OCI-LY1 (cell line): Measurements from ENCODE around the gene DPP7.

Experiments
- H2AFZ ChIP-seq: fragments of 200-600 bp; sonication (generic), shearing (Covaris generic); 2 replicates; pipeline ENCODE4 v1.6.0; 2014; ENCODE audit warnings: antibody characterized with exemption, mild to moderate bottlenecking, low read length
- H3F3A ChIP-seq: fragments of 200-600 bp; sonication (generic), shearing (Covaris generic); 2 replicates; pipeline ENCODE4 v1.6.0; 2014; ENCODE audit warnings: mild to moderate bottlenecking, antibody characterized with exemption, low read length, moderate library complexity; ENCODE audit not compliant: insufficient read depth
- H3K27ac ChIP-seq: fragments of 200-600 bp; sonication (generic); 2 replicates; pipeline ENCODE4 v1.5.1; 2014; ENCODE audit warnings: low read length, mixed run types, mild to moderate bottlenecking, low read depth; ENCODE audit not compliant: poor library complexity, severe bottlenecking
- H3K27me3 ChIP-seq: fragments of 200-600 bp; sonication (generic); 2 replicates; pipeline ENCODE4 v1.6.0; 2014; ENCODE audit warnings: antibody characterized with exemption, mild to moderate bottlenecking, low read length, moderate library complexity; ENCODE audit not compliant: insufficient read depth
- H3K36me3 ChIP-seq: fragments of 200-600 bp; sonication (generic); 2 replicates; pipeline ENCODE4 v1.6.1; 2014; ENCODE audit warnings: mild to moderate bottlenecking, antibody characterized with exemption, low read length, moderate library complexity, mixed read lengths; ENCODE audit not compliant: insufficient read depth
- H3K4me1 ChIP-seq: fragments of 200-600 bp; sonication (generic); 2 replicates; pipeline ENCODE4 v1.5.1; 2014; ENCODE audit warnings: mild to moderate bottlenecking, low read length, moderate library complexity; ENCODE audit not compliant: insufficient read depth, severe bottlenecking
- H3K4me2 ChIP-seq: fragments of 200-600 bp; sonication (generic), shearing (Covaris generic); 2 replicates; pipeline ENCODE4 v1.6.1; 2014; ENCODE audit warnings: low read length
- H3K4me3 ChIP-seq: fragments of 200-600 bp; sonication (generic); 2 replicates; pipeline ENCODE4 v1.5.1; 2014; ENCODE audit warnings: low read length, low read depth, mild to moderate bottlenecking, mixed read lengths; ENCODE audit not compliant: poor library complexity, severe bottlenecking
- H3K79me2 ChIP-seq: fragments of 200-600 bp; shearing (Covaris generic); 2 replicates; pipeline ENCODE4 v1.6.1; 2016; ENCODE audit warnings: mixed run types, low read length, mixed read lengths; ENCODE audit not compliant: insufficient read depth
- H3K9ac ChIP-seq: fragments of 200-600 bp; sonication (generic), shearing (Covaris generic); 2 replicates; pipeline ENCODE4 v1.6.1; 2014; ENCODE audit warnings: mild to moderate bottlenecking, low read length, mixed read lengths
- H3K9me2 ChIP-seq: fragments of 200-600 bp; sonication (generic), shearing (Covaris generic); 2 replicates; pipeline ENCODE4 v1.6.1; 2014; ENCODE audit warnings: low read depth, mild to moderate bottlenecking, low read length, mixed read lengths
- H3K9me3 ChIP-seq: fragments of 200-600 bp; shearing (Covaris generic); 2 replicates; pipeline ENCODE4 v1.6.1; 2014; ENCODE audit warnings: low read length, mixed read lengths
- H4K20me1 ChIP-seq: fragments of 200-600 bp; sonication (generic), shearing (Covaris generic); 2 replicates; pipeline ENCODE4 v1.6.0; 2016; ENCODE audit warnings: mild to moderate bottlenecking, low read length; ENCODE audit not compliant: insufficient read depth
- CTCF ChIP-seq: fragments of 200-600 bp; sonication (generic), shearing (Covaris generic); IDR thresholded peaks from 2 replicates; pipeline ENCODE4 v1.5.1; 2017; ENCODE audit warnings: mild to moderate bottlenecking, antibody characterized with exemption, low read length, moderate library complexity, mixed read lengths
- EZH2 ChIP-seq: fragments of 200-600 bp; sonication (generic), shearing (Covaris generic); IDR thresholded peaks from 2 replicates; pipeline ENCODE4 v1.8.0; 2017; ENCODE audit warnings: borderline replicate concordance, mixed run types, mild to moderate bottlenecking, antibody characterized with exemption, low read length, moderate library complexity, mixed read lengths

The DPP7 gene

GRCh38 chr9:137147091-137147792 lies 32.7 kb upstream of the DPP7 start:
- Histone ChIP-seq H3K9me2 (no peaks in the 10 kb centered on the region), H2AFZ (no peak overlapping the region), H3K9me3 (no peaks in the 10 kb centered on the region), H3K4me3 (no peak overlapping the region), H3K4me1 (no peaks in the 10 kb centered on the region), H3K79me2 (no peaks in the 10 kb centered on the region), H3K27me3 (no peaks in the 10 kb centered on the region), H3F3A (peaks cover 6% of the 10 kb centered on the region), H3K9ac (no peak overlapping the region), H3K4me2 (no peak overlapping the region), H3K27ac (no peak overlapping the region), H4K20me1 (no peaks in the 10 kb centered on the region), H3K36me3 (no peaks in the 10 kb centered on the region)
- TF ChIP-seq EZH2, result no peak

- TF ChIP-seq CTCF (no peak), EZH2 (no peak)
- no peak overlapping the region for H3K4me3 ChIP-seq
- no peaks in the 10 kb centered on the region for H3K9me2 ChIP-seq
- H2AFZ ChIP-seq, result no peak overlapping the region
- H3K27ac ChIP-seq, result no peak overlapping the region
- H3F3A ChIP-seq, result peaks cover 6% of the 10 kb centered on the region
- H3K36me3 ChIP-seq, result no peaks in the 10 kb centered on the region
- no peak overlapping the region for H3K4me2 ChIP-seq
- no peaks in the 10 kb centered on the region for H4K20me1 ChIP-seq
- H3K9me3 ChIP-seq, result no peaks in the 10 kb centered on the region
- no peaks in the 10 kb centered on the region for H3K4me1 ChIP-seq
- H3K27me3 ChIP-seq, result no peaks in the 10 kb centered on the region
- H3K79me2 ChIP-seq, result no peaks in the 10 kb centered on the region
- H3K9ac ChIP-seq, result no peak overlapping the region
Measured at GRCh38 chr9:137146527-137146918, 32.0 kb upstream of the DPP7 start.

GRCh38 chr9:137145731-137146526 lies 31.4 kb upstream of the DPP7 start:
- Histone ChIP-seq H3K9me2 (no peaks in the 10 kb centered on the region), H3K79me2 (no peaks in the 10 kb centered on the region), H3K9me3 (no peaks in the 10 kb centered on the region), H2AFZ (no peak overlapping the region), H3K4me3 (no peak overlapping the region), H4K20me1 (no peaks in the 10 kb centered on the region), H3K27ac (no peak overlapping the region), H3K36me3 (no peaks in the 10 kb centered on the region), H3K4me2 (no peak overlapping the region), H3F3A (peaks cover 6% of the 10 kb centered on the region), H3K4me1 (no peaks in the 10 kb centered on the region), H3K27me3 (no peaks in the 10 kb centered on the region), H3K9ac (no peak overlapping the region)
- TF ChIP-seq EZH2 (no peak), CTCF (no peak)
